NCI-H460 (cell line): ENCODE results near the gene ANKRD1. TPM values are rescaled to one million over a fixed set of nuclear protein-coding genes. Genes with fewer than 3 reads are reported as not detected.

ENCODE experiments used
- DNase-seq: peaks from one replicate; pipeline ENCODE4 v3.0.0-alpha.2; 2016; ENCODE audit warnings: low read depth; ENCODE audit errors: extremely low read depth
- total RNA-seq: library from RNA; depleted of rRNA; stranded (reverse); fragments of >200 nt; shearing (Covaris generic); gene quantifications from 2 replicates; pipeline ENCODE4 v1.2.3, GENCODE V29; 2014

ANKRD1 gene
- total RNA-seq, 1 experiment from 2014 or later, result 6.8 TPM

GRCh38 chr10:90936276-90936659 lies 15.4 kb upstream of the ANKRD1 start:
- DNase-seq, result no peak

- DNase-seq, result no peak
Measured at GRCh38 chr10:90935581-90936275, 14.8 kb upstream of the ANKRD1 start.

- peak; percentile 85 for DNase-seq
Measured at GRCh38 chr10:90930971-90931871, 10.3 kb upstream of the ANKRD1 start.

- DNase-seq, result peak; percentile 83
Measured at GRCh38 chr10:90930070-90930837, 9.4 kb upstream of the ANKRD1 start.

- no peak for DNase-seq
Measured at GRCh38 chr10:90929179-90929578, 8.3 kb upstream of the ANKRD1 start.

- no peak for DNase-seq
Measured at GRCh38 chr10:90927293-90927692, 6.4 kb upstream of the ANKRD1 start.

- no peak for DNase-seq
Measured at GRCh38 chr10:90925079-90926029, 4.5 kb upstream of the ANKRD1 start.

GRCh38 chr10:90924552-90924951 lies 3.7 kb upstream of the ANKRD1 start:
- no peak for DNase-seq

- DNase-seq, result no peak
Measured at GRCh38 chr10:90923111-90923731, 2.3 kb upstream of the ANKRD1 start.

GRCh38 chr10:90921906-90922305 lies 1.0 kb upstream of the ANKRD1 start:
- DNase-seq, result no peak

- DNase-seq, result no peak
Measured at GRCh38 chr10:90919683-90920574, 958 bp downstream of the ANKRD1 start.

GRCh38 chr10:90917968-90918318 lies 2.9 kb downstream of the ANKRD1 start:
- no peak for DNase-seq

GRCh38 chr10:90917238-90917967 lies 3.5 kb downstream of the ANKRD1 start:
- no peak for DNase-seq

- DNase-seq, result no peak
Measured at GRCh38 chr10:90916392-90917237, 4.3 kb downstream of the ANKRD1 start.

- no peak for DNase-seq
Measured at GRCh38 chr10:90915766-90916075, 5.2 kb downstream of the ANKRD1 start.

- no peak for DNase-seq
Measured at GRCh38 chr10:90914992-90915765, 5.7 kb downstream of the ANKRD1 start.
